Transverse colon (tissue), 4 donors: ENCODE data around the gene LMO1. TPM values are rescaled to one million over a fixed set of nuclear protein-coding genes. Genes with fewer than 3 reads are reported as not detected.
A peak's percentile ranks its signal among the peaks of the same experiment; 100 is the strongest.

Source experiments
- DNase-seq: peaks from one replicate; pipeline ENCODE4 v3.0.0-alpha.2; 2019
- H3K27ac ChIP-seq, 4 donors: fragments of 200-600 bp; sonication (generic); 2 replicates each; pipeline ENCODE4 v1.5.1; 2016 to 2018; ENCODE audit warnings: inconsistent platforms in 4 of 4
- H3K27me3 ChIP-seq: fragments of 200-600 bp; sonication (generic); 2 replicates; pipeline ENCODE4 v1.5.1; 2017; ENCODE audit warnings: inconsistent platforms
- H3K36me3 ChIP-seq, 4 donors: fragments of 200-600 bp; sonication (generic); 2 replicates each; pipeline ENCODE4 v1.5.1; 2017 to 2019; ENCODE audit warnings: inconsistent platforms in 4 of 4
- H3K4me1 ChIP-seq, 4 donors: fragments of 200-600 bp; sonication (generic); 2 replicates each; pipeline ENCODE4 v1.5.1; 2017 to 2020; ENCODE audit warnings: inconsistent platforms in 4 of 4
- H3K4me3 ChIP-seq, 4 donors: fragments of 200-600 bp; sonication (generic); 1 replicate in 1 of 4; 2 replicates in 3 of 4; pipeline versions ENCODE4 v1.5.1 to v1.6.1; 2017 to 2019; ENCODE audit warnings: inconsistent platforms in 4 of 4
- H3K9me3 ChIP-seq, 2 donors: fragments of 200-600 bp; sonication (generic); 2 replicates each; pipeline ENCODE4 v1.5.1; 2017 to 2019; ENCODE audit warnings: inconsistent platforms in 2 of 2
- EP300 ChIP-seq: sonication (generic); formaldehyde crosslinking; IDR thresholded peaks from one replicate; pipeline ENCODE4 v1.6.1; 2017; ENCODE audit warnings: antibody characterized with exemption, low read depth
- POLR2A ChIP-seq: fragments of 450-650 bp; IDR thresholded peaks from one replicate; pipeline ENCODE4 v1.6.1; 2016; ENCODE audit warnings: antibody characterized with exemption, mild to moderate bottlenecking, moderate library complexity
- POLR2AphosphoS5 ChIP-seq, 3 donors: sonication (generic); formaldehyde crosslinking; IDR thresholded peaks; one replicate each; pipeline ENCODE4 v1.6.1; 2016; ENCODE audit warnings: antibody characterized with exemption in 3 of 3
- WGBS, 2 donors: methylation state at CpG; one replicate each; pipeline ENCODE4 v1.1.5; 2018; ENCODE audit warnings: low coverage in 1 of 2; 5-methylcytosine and 5-hydroxymethylcytosine counted together
- in situ Hi-C, 4 donors: fragments of 200-750 bp; cut with MboI; loops; one replicate each; pipeline versions ENCODE4 v1.15.0 to v1.15.1; 2017; ENCODE audit warnings: low sequenced_read_pairs in 3 of 4, low pct_ligation_motif_present in 1 of 4, low pct_unique_long_range_greater_than_20kb in 1 of 4
- intact Hi-C: fragments of 100-400 bp; cut with DNase I; formaldehyde crosslinking; loops from one replicate; pipeline ENCODE4 v1.15.1; 2023; ENCODE audit warnings: low total_unique reads
- total RNA-seq, 4 donors: library from RNA; depleted of rRNA; stranded (reverse); fragments of >200 nt; gene quantifications; one replicate each; pipeline ENCODE4 v1.1.0, GENCODE V29; 2016
- TF ChIP-seq, protein P1 (sequence below), 5 experiments: fragments of 200-600 bp in 3 of 5; fragments of 450-650 bp in 2 of 5; sonication (generic) in 3 of 5; IDR thresholded peaks; 1 replicate in 2 of 5; 2 replicates in 3 of 5; pipeline ENCODE4 v1.5.1; 2016 to 2017; ENCODE audit warnings: antibody characterized with exemption in 5 of 5, inconsistent platforms in 3 of 5, mild to moderate bottlenecking in 2 of 5, moderate library complexity in 1 of 5

The LMO1 gene
- total RNA-seq, 4 donors from 2014 or later: not detected

- Histone ChIP-seq H3K27me3 (peaks cover 82% of the 10 kb centered on the region), H3K27ac (no peak overlapping the region), H3K4me1 (peaks cover 0 to 13% (median 6%) of the 10 kb centered on the region in 4 donors), H3K9me3 (no peaks in the 10 kb centered on the region), H3K36me3 (no peaks in the 10 kb centered on the region), H3K4me3 (no peak overlapping the region)
- WGBS, 2 donors: 73 to 95% methylated on average over 3 to 5 of the region's 5 CpGs
- no peak for DNase-seq
- TF ChIP-seq, protein P1, sequence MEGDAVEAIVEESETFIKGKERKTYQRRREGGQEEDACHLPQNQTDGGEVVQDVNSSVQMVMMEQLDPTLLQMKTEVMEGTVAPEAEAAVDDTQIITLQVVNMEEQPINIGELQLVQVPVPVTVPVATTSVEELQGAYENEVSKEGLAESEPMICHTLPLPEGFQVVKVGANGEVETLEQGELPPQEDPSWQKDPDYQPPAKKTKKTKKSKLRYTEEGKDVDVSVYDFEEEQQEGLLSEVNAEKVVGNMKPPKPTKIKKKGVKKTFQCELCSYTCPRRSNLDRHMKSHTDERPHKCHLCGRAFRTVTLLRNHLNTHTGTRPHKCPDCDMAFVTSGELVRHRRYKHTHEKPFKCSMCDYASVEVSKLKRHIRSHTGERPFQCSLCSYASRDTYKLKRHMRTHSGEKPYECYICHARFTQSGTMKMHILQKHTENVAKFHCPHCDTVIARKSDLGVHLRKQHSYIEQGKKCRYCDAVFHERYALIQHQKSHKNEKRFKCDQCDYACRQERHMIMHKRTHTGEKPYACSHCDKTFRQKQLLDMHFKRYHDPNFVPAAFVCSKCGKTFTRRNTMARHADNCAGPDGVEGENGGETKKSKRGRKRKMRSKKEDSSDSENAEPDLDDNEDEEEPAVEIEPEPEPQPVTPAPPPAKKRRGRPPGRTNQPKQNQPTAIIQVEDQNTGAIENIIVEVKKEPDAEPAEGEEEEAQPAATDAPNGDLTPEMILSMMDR (IDR thresholded peaks at IDR 0.05): no peak
- TF ChIP-seq POLR2A: no peak
- TF ChIP-seq EP300: no peak
- no peak for TF ChIP-seq POLR2AphosphoS5 (IDR thresholded peaks at IDR 0.05)
- intact Hi-C loops: no loop called here
- in situ Hi-C loops: no loop called here
Observed at GRCh38 chr11:8269636-8270035, 6.0 kb upstream of the LMO1 start.

GRCh38 chr11:8268530-8269400 lies 5.1 kb upstream of the LMO1 start:
- in situ Hi-C loops: no loop called here
- TF ChIP-seq POLR2A (no peak), EP300 (no peak), POLR2AphosphoS5 (IDR thresholded peaks at IDR 0.05) (no peak)
- TF ChIP-seq, protein P1 (IDR thresholded peaks at IDR 0.05): no peak
- no peak overlapping the region for H3K27ac ChIP-seq
- 0 to 20% methylated on average over 4 to 57 of the region's 65 CpGs for WGBS, 2 donors
- no peaks in the 10 kb centered on the region for H3K9me3 ChIP-seq
- H3K27me3 ChIP-seq: peaks cover 90% of the 10 kb centered on the region
- no peaks in the 10 kb centered on the region for H3K36me3 ChIP-seq
- H3K4me3 ChIP-seq: peak overlapping the region in 3 of 4 donors; percentile 12 to 53 (median 37)
- intact Hi-C loops: no loop called here
- H3K4me1 ChIP-seq: peaks cover 0 to 17% (median 10%) of the 10 kb centered on the region in 4 donors
- DNase-seq: no peak

- H3K9me3 ChIP-seq: no peaks in the 10 kb centered on the region
- peaks cover 6 to 25% (median 17%) of the 10 kb centered on the region in 4 donors for H3K4me1 ChIP-seq
- intact Hi-C loops: no loop called here
- TF ChIP-seq POLR2AphosphoS5 (IDR thresholded peaks at IDR 0.05) (no peak), POLR2A (no peak), EP300 (no peak)
- TF ChIP-seq, protein P1 (IDR thresholded peaks at IDR 0.05): no peak
- peaks cover 97% of the 10 kb centered on the region for H3K27me3 ChIP-seq
- in situ Hi-C loops: no loop called here
- no peak overlapping the region for H3K27ac ChIP-seq
- 5% methylated on average over 14 of the region's 74 CpGs; no CpG with 5 or more reads in 1 of the 2 donors for WGBS, 2 donors
- DNase-seq: no peak
- H3K4me3 ChIP-seq: peak overlapping the region in 3 of 4 donors; percentile 12 to 53 (median 37)
- no peaks in the 10 kb centered on the region for H3K36me3 ChIP-seq
Observed at GRCh38 chr11:8267831-8268529, 4.3 kb upstream of the LMO1 start.

DNA sequence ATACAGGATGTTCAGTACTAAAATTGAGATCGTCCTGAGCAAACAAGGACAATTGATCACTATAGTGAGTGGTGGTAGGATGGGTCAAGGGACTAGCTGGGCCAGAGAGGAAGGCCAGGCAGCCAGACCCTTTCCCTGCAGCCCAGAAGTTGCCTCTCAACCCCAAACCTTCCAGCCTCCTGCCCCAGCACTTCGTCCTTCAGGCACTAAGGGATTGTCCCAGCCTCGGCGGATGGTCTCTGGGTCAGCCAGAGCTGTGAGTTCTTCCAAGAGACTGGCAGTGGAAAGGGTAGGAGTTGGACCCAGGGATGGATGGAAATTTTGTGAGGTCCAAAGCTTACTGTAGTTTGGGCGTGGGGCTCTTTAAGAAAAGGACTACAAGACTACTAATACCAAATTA lies 3.6 kb upstream of the LMO1 start:
- Histone ChIP-seq H3K4me3 (no peak overlapping the region), H3K27ac (no peak overlapping the region), H3K4me1 (peaks cover 6 to 32% (median 22%) of the 10 kb centered on the region in 4 donors), H3K27me3 (peaks cover 97% of the 10 kb centered on the region), H3K36me3 (no peaks in the 10 kb centered on the region), H3K9me3 (no peaks in the 10 kb centered on the region)
- intact Hi-C loops (no loop called here), in situ Hi-C loops (no loop called here)
- 89% methylated on average over 5 of the region's 5 CpGs; no CpG with 5 or more reads in 1 of the 2 donors for WGBS, 2 donors
- TF ChIP-seq EP300 (no peak), POLR2AphosphoS5 (IDR thresholded peaks at IDR 0.05) (no peak), POLR2A (no peak)
- TF ChIP-seq, protein P1 (IDR thresholded peaks at IDR 0.05): no peak
- no peak for DNase-seq
